Measurements from ENCODE around the gene PNCK. TPM values are rescaled to one million over a fixed set of nuclear protein-coding genes. Genes with fewer than 3 reads are reported as not detected.

PNCK gene
- total RNA-seq, 4 donors from 2014 or later, result 0.46 to 0.60 TPM; not detected in 2

GRCh38 chrX:153627675-153628111, 45.9 kb downstream of the PNCK start:
- no peak for ATAC-seq (ENCODE audit: low FRiP score)
- no peak for DNase-seq (ENCODE audit: low spot score)
- TF ChIP-seq CTCF (IDR thresholded peaks at IDR 0.05), result no peak

- DNase-seq (ENCODE audit: low spot score) (no peak), ATAC-seq (ENCODE audit: low FRiP score) (no peak)
- TF ChIP-seq CTCF (IDR thresholded peaks at IDR 0.05), result no peak
These were observed 46.5 kb downstream of the PNCK start for GRCh38 chrX:153626863-153627674.

DNA sequence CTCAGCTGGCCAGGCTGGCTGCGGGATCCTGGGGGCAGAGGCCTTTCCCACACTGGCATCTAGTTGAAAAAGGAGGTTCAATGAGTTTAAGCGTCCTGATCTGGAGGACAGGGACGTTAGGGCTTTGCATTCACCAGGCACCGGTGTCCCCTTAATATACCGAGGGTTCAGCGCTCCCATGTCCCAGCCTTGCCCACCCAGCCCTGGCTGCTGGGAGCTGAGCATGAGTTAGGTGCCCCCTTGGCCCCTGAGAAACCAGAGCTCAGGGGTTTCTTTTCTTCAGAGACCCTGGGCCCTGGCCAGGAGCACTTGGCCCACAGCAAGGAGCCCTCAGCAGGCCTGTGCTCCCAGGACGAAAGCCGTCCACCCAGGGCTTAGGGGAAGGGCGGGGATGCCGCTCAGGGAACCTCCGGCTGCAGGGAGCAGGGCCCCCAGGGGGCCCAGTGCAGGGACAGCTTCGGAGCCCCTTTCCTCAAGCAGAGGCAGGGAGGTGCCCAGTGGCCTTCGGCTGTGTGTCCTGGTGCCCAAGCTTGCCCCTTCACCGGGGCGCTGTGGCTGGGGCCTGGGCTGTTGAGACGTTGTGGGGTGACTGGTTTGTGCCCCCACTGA, 47.5 kb downstream of the PNCK start:
- DNase-seq (ENCODE audit: low spot score), result no peak
- TF ChIP-seq CTCF (IDR thresholded peaks at IDR 0.05), result no peak
- ATAC-seq (ENCODE audit: low FRiP score), result no peak

GRCh38 chrX:153625271-153626024, 48.2 kb downstream of the PNCK start:
- DNase-seq (ENCODE audit: low spot score) (no peak), ATAC-seq (ENCODE audit: low FRiP score) (no peak)
- no peak for TF ChIP-seq CTCF (IDR thresholded peaks at IDR 0.05)

DNA sequence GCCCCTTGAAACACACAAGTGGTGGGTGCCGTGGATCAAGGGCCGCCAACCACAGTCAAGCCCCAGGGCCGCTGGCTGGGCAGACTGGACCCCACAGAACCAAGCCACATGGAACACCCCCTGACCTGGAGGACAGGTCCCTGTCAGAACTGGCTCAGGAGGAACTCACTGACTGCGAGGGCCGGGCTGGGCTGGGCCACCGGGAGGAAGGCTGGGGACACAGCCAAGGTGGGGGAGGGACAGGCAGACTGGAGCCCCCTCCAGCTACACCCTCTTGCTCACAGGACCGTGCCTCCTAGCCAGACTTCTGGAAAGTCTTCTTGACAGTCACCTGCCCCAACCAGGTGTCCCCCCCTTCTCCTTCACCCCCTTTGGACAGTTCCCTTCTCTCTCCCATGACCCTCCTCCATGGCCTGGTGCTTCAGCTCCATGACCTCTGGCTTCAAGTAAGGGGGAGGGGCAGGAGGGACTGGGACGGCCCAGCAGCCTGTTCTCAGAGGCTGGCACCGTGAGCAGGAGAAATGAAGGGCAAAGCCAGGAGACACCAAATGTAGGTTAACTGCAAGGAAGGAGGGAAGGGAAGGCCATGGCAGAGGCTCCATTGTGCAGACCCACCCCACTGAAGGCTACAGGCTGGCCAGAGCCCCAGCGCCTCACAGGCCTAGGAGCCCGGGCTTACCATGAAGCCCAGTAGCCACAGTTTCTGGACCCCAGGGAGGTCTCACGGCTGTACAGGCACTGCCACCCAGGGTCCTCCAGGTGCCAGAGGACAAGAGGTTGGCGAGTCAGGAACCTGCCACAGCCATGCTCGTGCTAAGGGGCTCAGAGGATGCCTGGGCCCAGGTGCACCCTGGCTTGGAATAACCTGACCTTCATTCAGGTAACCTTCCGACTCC, 49.2 kb downstream of the PNCK start:
- TF ChIP-seq CTCF (IDR thresholded peaks at IDR 0.05), result no peak
- DNase-seq (ENCODE audit: low spot score), result no peak
- ATAC-seq (ENCODE audit: low FRiP score), result no peak

DNA sequence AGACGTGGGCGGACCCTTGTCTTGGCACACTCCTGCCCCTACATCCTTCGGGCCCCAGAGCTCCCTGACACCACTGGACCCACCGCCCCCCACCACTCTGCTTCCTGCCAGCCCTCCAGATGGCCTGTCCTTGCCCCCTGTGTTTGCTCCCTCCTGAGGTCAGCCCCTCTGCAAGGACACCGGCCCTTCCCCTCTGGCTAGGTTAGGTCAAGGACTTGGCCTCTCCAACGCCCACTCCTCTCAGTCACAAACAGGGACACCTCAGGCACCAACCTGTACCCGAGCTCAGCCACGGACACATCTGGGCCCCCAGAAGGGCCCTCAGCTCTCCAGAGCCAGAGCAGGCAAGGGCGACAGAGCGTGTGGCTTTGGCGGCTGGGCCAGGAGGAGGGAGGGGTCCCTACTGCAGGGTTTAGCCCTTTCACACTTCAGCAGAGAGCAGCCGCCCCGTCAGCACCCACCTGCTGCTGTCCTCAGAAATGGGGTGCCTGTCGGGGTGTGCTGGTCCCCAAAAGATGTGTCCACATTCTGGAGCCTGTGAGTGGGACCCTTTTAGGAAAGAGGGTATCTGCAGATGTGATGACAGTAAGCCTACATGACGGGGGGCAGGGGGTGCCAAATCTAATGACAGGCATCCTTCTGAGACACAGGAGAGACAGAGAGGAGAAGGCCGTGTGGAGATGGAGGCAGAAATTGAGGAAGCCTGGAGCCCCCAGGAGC, 50.1 kb downstream of the PNCK start:
- TF ChIP-seq CTCF (IDR thresholded peaks at IDR 0.05), result no peak
- ATAC-seq (ENCODE audit: low FRiP score), result no peak
- DNase-seq (ENCODE audit: low spot score), result no peak

Data from omental fat pad (tissue), 4 donors.